ENCODE results near the gene FAM78A. TPM values are rescaled to one million over a fixed set of nuclear protein-coding genes. Genes with fewer than 3 reads are reported as not detected.

The FAM78A gene
- polyA plus RNA-seq, 1 donor from 2014 or later: 0.47 TPM

DNA sequence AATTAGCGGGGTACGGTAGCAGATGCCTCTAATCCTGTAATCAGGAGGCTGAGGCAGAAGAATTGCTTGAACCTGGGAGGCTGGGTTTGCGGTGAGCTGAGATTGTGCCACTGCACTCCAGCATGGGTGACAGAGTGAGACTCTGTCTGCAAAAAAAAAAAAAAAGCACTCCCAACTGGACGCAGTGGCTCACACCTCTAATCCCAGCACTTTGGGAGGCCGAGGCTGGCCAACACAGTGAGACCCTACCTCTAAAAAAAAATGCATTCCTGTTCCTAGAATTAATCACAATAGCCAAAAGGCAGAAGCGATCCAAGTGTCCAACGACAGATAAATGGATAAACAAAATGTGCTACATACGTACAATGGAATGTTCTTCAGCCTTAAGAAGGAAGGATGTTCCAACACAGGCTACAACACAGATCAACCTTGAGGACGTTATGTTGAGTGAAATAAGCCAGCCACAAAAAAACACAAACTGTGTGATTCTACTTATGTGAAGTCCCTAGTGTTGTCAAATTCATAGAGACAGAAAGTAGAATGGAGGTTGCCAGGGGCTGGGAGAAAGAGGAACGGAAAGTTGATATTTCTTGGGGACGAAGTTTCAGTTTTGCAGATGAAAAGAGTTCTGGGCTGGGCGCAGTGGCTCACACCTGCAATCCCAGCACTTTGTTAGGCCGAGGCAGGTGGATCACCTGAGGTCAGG is 13.8 kb downstream of the FAM78A start:
- no peak overlapping the region for H3K4me2 ChIP-seq (ENCODE audit: low read length)
- no peaks in the 10 kb centered on the region for H3K9me3 ChIP-seq (ENCODE audit: low read length)
- H3F3A ChIP-seq (ENCODE audit: insufficient read depth, low read length, poor library complexity, severe bottlenecking): no peaks in the 10 kb centered on the region
- H3K4me3 ChIP-seq (ENCODE audit: low read length): no peak overlapping the region
- H3K27me3 ChIP-seq (ENCODE audit: insufficient read depth, low read depth, low read length): no peaks in the 10 kb centered on the region
- TF ChIP-seq, protein P1, sequence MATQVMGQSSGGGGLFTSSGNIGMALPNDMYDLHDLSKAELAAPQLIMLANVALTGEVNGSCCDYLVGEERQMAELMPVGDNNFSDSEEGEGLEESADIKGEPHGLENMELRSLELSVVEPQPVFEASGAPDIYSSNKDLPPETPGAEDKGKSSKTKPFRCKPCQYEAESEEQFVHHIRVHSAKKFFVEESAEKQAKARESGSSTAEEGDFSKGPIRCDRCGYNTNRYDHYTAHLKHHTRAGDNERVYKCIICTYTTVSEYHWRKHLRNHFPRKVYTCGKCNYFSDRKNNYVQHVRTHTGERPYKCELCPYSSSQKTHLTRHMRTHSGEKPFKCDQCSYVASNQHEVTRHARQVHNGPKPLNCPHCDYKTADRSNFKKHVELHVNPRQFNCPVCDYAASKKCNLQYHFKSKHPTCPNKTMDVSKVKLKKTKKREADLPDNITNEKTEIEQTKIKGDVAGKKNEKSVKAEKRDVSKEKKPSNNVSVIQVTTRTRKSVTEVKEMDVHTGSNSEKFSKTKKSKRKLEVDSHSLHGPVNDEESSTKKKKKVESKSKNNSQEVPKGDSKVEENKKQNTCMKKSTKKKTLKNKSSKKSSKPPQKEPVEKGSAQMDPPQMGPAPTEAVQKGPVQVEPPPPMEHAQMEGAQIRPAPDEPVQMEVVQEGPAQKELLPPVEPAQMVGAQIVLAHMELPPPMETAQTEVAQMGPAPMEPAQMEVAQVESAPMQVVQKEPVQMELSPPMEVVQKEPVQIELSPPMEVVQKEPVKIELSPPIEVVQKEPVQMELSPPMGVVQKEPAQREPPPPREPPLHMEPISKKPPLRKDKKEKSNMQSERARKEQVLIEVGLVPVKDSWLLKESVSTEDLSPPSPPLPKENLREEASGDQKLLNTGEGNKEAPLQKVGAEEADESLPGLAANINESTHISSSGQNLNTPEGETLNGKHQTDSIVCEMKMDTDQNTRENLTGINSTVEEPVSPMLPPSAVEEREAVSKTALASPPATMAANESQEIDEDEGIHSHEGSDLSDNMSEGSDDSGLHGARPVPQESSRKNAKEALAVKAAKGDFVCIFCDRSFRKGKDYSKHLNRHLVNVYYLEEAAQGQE (IDR thresholded peaks at IDR 0.05; ENCODE audit: borderline replicate concordance): no peak
- TF ChIP-seq MXI1 (conservative IDR thresholded peaks at IDR 0.05; ENCODE audit: poor library complexity, severe bottlenecking): no peak
- TF ChIP-seq, protein P2, sequence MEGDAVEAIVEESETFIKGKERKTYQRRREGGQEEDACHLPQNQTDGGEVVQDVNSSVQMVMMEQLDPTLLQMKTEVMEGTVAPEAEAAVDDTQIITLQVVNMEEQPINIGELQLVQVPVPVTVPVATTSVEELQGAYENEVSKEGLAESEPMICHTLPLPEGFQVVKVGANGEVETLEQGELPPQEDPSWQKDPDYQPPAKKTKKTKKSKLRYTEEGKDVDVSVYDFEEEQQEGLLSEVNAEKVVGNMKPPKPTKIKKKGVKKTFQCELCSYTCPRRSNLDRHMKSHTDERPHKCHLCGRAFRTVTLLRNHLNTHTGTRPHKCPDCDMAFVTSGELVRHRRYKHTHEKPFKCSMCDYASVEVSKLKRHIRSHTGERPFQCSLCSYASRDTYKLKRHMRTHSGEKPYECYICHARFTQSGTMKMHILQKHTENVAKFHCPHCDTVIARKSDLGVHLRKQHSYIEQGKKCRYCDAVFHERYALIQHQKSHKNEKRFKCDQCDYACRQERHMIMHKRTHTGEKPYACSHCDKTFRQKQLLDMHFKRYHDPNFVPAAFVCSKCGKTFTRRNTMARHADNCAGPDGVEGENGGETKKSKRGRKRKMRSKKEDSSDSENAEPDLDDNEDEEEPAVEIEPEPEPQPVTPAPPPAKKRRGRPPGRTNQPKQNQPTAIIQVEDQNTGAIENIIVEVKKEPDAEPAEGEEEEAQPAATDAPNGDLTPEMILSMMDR (IDR thresholded peaks at IDR 0.05; ENCODE audit: poor library complexity, severe bottlenecking): no peak
- no peak for TF ChIP-seq TAF1 (IDR thresholded peaks at IDR 0.05; ENCODE audit: low read depth)
- TF ChIP-seq EZH2 (IDR thresholded peaks at IDR 0.05; ENCODE audit: borderline replicate concordance, insufficient read depth, low read length, poor library complexity, severe bottlenecking): no peak
- no peak for TF ChIP-seq SMC3 (conservative IDR thresholded peaks at IDR 0.05; ENCODE audit: poor library complexity)
- no peak for TF ChIP-seq EP300 (conservative IDR thresholded peaks at IDR 0.05; ENCODE audit: poor library complexity, severe bottlenecking)
- no peak for TF ChIP-seq POLR2AphosphoS5 (IDR thresholded peaks at IDR 0.05)
- no peak for TF ChIP-seq RAD21 (conservative IDR thresholded peaks at IDR 0.05)
- H3K9me2 ChIP-seq (ENCODE audit: insufficient read depth, low read length): no peaks in the 10 kb centered on the region
- no peaks in the 10 kb centered on the region for H4K20me1 ChIP-seq (ENCODE audit: insufficient read depth)
- no peak overlapping the region for H2AFZ ChIP-seq (ENCODE audit: low read depth, low read length)
- no peaks in the 10 kb centered on the region for H3K79me2 ChIP-seq (replicated peaks; ENCODE audit: insufficient read depth, low read length)
- no peak overlapping the region for H3K9ac ChIP-seq (ENCODE audit: low read length)
- H3K27ac ChIP-seq (ENCODE audit: low read length): no peak overlapping the region
- no peaks in the 10 kb centered on the region for H3K36me3 ChIP-seq (ENCODE audit: insufficient read depth, low read length)

DNA sequence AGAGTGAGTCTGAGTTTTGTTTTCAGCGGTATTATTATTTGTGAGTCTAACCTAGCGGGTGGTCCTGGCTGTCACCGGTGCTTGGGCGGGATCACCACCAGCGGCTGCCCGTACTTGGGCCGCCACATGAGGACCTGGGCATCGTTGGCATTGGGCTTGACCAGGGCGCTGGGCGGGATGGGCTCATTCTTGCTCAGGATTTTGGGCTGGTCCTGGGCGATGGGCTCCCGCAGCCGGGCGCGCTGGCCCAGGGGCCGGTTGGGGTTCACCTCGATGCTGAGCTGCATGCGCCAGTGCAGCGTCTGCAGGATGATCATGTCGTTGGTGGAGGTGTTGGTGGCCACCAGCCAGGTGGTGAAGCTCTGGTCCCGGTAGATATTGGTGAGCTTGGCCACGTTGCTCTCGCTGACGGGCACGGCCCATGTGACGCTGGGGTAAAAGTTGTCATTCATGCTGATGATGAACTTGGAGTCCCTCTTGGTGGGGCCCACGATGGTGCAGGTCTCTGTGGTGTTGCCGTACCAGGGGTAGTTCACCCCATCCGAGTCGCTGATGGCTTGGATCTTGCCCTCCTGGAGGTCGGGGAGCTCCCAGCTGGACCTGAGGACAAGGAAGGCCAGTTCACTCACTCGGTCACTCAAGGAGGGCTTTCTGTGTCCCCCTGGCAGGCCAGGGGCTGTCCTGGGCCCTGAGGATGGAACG is 15.4 kb downstream of the FAM78A start:
- H3K9me3 ChIP-seq (ENCODE audit: low read length): no peaks in the 10 kb centered on the region
- no peak for TF ChIP-seq POLR2AphosphoS5 (IDR thresholded peaks at IDR 0.05)
- no peak for TF ChIP-seq EP300 (conservative IDR thresholded peaks at IDR 0.05; ENCODE audit: poor library complexity, severe bottlenecking)
- no peak for TF ChIP-seq TAF1 (IDR thresholded peaks at IDR 0.05; ENCODE audit: low read depth)
- TF ChIP-seq, protein P1 (IDR thresholded peaks at IDR 0.05; ENCODE audit: borderline replicate concordance): no peak
- TF ChIP-seq, protein P2 (IDR thresholded peaks at IDR 0.05; ENCODE audit: poor library complexity, severe bottlenecking): no peak
- no peak for TF ChIP-seq SMC3 (conservative IDR thresholded peaks at IDR 0.05; ENCODE audit: poor library complexity)
- TF ChIP-seq MXI1 (conservative IDR thresholded peaks at IDR 0.05; ENCODE audit: poor library complexity, severe bottlenecking): no peak
- TF ChIP-seq EZH2 (IDR thresholded peaks at IDR 0.05; ENCODE audit: borderline replicate concordance, insufficient read depth, low read length, poor library complexity, severe bottlenecking): no peak
- no peak for TF ChIP-seq RAD21 (conservative IDR thresholded peaks at IDR 0.05)
- H3K79me2 ChIP-seq (replicated peaks; ENCODE audit: insufficient read depth, low read length): no peaks in the 10 kb centered on the region
- no peak overlapping the region for H3K27ac ChIP-seq (ENCODE audit: low read length)
- no peaks in the 10 kb centered on the region for H3K27me3 ChIP-seq (ENCODE audit: insufficient read depth, low read depth, low read length)
- no peaks in the 10 kb centered on the region for H3K9me2 ChIP-seq (ENCODE audit: insufficient read depth, low read length)
- no peak overlapping the region for H2AFZ ChIP-seq (ENCODE audit: low read depth, low read length)
- H3K4me2 ChIP-seq (ENCODE audit: low read length): no peak overlapping the region
- H3F3A ChIP-seq (ENCODE audit: insufficient read depth, low read length, poor library complexity, severe bottlenecking): no peaks in the 10 kb centered on the region
- no peaks in the 10 kb centered on the region for H3K36me3 ChIP-seq (ENCODE audit: insufficient read depth, low read length)
- H3K9ac ChIP-seq (ENCODE audit: low read length): no peak overlapping the region
- H4K20me1 ChIP-seq (ENCODE audit: insufficient read depth): no peaks in the 10 kb centered on the region
- no peak overlapping the region for H3K4me3 ChIP-seq (ENCODE audit: low read length)
